Anterior cingulate cortex (tissue), 58 donors: ENCODE results near the gene RABIF.
"Not testable (repeated sequence)": the region's sequence is repeated elsewhere in the genome, so short reads cannot be mapped to it uniquely, and the experiment has no call there.

Experiments used
- DNase-seq, 58 donors: peaks; one replicate each; lab custom pipeline; 2025; lab: John Stamatoyannopoulos, UW

Gene RABIF

DNA sequence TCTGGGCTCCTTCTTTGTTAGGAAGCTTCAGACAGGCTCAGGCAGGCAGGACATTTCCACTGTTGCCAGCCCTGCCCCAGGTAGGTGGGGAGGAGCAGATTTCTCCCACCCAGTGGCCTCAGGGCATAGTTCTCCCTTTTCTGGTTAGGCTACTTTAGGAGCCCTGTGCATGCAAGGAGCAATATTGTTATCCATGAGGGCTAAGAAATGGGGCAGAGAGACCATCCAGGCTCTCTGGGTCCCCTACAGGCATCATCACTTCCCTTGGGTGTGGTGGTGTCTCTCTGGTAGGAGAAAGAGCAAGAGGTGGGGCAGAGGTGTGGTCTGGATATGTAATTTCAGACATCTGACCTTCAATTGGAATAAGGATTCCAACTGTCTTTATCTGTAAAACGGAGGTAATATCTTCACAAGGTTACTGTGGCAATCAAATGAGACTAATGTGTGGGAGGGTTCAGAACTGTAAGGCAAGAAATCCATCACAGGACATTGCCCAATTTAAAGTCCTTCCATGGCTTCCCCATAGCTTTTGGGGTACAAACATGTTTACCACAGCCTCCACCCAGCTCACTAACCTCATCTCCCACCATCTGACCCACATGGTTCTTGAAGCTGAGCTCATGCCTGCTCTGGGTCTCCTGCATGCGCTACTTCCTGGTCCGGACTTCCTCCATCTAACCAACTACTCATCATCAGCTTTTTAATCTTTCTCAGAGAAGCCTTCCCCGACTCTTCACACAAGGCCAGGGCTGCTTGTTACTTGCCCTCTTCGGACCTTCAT is 52.1 kb downstream of the RABIF start:
- DNase-seq, result no peak

DNA sequence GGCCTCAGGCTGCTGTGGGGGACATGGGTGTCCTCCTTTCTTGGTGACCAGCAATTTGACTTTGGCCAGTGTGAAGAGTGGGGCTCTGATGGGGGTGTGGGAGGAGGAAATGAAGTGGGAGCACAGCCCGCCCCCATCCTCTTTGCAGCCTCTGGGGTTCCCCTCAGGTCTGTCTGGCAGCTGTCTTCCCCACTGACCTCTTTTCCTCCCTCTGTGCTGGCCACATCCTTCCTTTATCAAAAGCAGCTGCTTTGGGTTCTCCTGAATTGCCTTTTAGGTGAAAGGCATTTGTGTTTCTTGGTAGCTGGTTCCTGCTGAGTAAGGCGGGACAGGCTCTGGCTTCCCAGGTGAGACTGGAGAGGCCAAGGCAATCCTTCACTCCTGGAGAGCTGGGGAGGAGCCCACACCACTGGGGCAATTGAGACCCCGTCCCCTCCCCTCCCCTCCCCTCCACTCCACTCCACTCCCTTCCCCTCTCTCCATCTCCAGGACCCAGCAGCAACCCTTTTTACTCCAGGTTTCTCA is 53.3 kb downstream of the RABIF start:
- DNase-seq, result no peak

GRCh38 chr1:202834771-202835547 is 54.0 kb downstream of the RABIF start:
- peak in 7 of 58 donors; percentile 1 to 67 (median 21) for DNase-seq

- no peak for DNase-seq
Observed at GRCh38 chr1:202831906-202832305, 57.0 kb downstream of the RABIF start.

- DNase-seq, result not testable (repeated sequence)
Observed at GRCh38 chr1:202829223-202829622, 59.7 kb downstream of the RABIF start.
